ENCODE results near the gene PER2.
"Not testable (repeated sequence)": the region's sequence is repeated elsewhere in the genome, so short reads cannot be mapped to it uniquely, and the experiment has no call there.

PER2 gene

GRCh38 chr2:238280083-238280825 lies 8.2 kb downstream of the PER2 start:
- TF ChIP-seq, protein P1, sequence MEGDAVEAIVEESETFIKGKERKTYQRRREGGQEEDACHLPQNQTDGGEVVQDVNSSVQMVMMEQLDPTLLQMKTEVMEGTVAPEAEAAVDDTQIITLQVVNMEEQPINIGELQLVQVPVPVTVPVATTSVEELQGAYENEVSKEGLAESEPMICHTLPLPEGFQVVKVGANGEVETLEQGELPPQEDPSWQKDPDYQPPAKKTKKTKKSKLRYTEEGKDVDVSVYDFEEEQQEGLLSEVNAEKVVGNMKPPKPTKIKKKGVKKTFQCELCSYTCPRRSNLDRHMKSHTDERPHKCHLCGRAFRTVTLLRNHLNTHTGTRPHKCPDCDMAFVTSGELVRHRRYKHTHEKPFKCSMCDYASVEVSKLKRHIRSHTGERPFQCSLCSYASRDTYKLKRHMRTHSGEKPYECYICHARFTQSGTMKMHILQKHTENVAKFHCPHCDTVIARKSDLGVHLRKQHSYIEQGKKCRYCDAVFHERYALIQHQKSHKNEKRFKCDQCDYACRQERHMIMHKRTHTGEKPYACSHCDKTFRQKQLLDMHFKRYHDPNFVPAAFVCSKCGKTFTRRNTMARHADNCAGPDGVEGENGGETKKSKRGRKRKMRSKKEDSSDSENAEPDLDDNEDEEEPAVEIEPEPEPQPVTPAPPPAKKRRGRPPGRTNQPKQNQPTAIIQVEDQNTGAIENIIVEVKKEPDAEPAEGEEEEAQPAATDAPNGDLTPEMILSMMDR (IDR thresholded peaks at IDR 0.05; ENCODE audit: low read depth, low read length, missing control alignments), result no peak
- H3K4me3 ChIP-seq (ENCODE audit: low read depth, low read length), result no peak overlapping the region
- DNase-seq (ENCODE audit: low read depth), result no peak

- H3K4me3 ChIP-seq (ENCODE audit: low read depth, low read length), result no peak overlapping the region
- DNase-seq (ENCODE audit: low read depth), result no peak
- TF ChIP-seq, protein P1 (IDR thresholded peaks at IDR 0.05; ENCODE audit: low read depth, low read length, missing control alignments), result no peak
These were observed 9.1 kb downstream of the PER2 start for GRCh38 chr2:238279324-238279682.

- TF ChIP-seq, protein P1 (IDR thresholded peaks at IDR 0.05; ENCODE audit: low read depth, low read length, missing control alignments), result no peak
- DNase-seq (ENCODE audit: low read depth), result no peak
These were observed 9.6 kb downstream of the PER2 start for GRCh38 chr2:238278626-238279323.

DNA sequence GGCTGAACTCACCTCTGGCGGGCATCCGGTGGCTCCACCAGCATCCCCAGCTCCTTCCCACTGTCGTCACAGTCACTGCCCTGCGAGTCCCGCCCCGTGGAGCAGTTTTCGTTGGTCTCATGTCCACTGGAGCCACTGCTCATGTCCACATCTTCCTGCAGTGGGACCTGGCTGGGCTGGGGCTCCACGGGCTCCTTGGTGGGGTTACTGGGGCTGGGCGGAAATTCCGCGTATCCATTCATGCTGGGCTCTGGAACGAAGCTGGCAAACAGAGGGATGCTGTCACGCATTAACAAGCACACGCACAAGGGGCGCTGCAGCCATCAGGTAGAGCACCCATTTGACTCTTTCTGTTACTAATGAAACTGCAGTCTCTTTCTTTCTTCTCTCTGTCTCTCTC lies 10.7 kb downstream of the PER2 start:
- TF ChIP-seq, protein P1 (IDR thresholded peaks at IDR 0.05; ENCODE audit: low read depth, low read length, missing control alignments), result no peak
- no peak for DNase-seq (ENCODE audit: low read depth)
- H3K4me3 ChIP-seq (ENCODE audit: low read depth, low read length), result no peak overlapping the region

More at GRCh38 chr2:238278626-238279323, 9.6 kb downstream of the PER2 start:
- no peak overlapping the region for H3K4me3 ChIP-seq (ENCODE audit: low read depth, low read length)

- TF ChIP-seq, protein P1 (IDR thresholded peaks at IDR 0.05; ENCODE audit: low read depth, low read length, missing control alignments), result no peak
- no peak overlapping the region for H3K4me3 ChIP-seq (ENCODE audit: low read depth, low read length)
- no peak for DNase-seq (ENCODE audit: low read depth)
These were observed 14.1 kb downstream of the PER2 start for GRCh38 chr2:238274152-238274865.

- not testable (repeated sequence) for H3K4me3 ChIP-seq (ENCODE audit: low read depth, low read length); DNase-seq (ENCODE audit: low read depth)
These were observed 15.0 kb downstream of the PER2 start for GRCh38 chr2:238273433-238273832.

DNA sequence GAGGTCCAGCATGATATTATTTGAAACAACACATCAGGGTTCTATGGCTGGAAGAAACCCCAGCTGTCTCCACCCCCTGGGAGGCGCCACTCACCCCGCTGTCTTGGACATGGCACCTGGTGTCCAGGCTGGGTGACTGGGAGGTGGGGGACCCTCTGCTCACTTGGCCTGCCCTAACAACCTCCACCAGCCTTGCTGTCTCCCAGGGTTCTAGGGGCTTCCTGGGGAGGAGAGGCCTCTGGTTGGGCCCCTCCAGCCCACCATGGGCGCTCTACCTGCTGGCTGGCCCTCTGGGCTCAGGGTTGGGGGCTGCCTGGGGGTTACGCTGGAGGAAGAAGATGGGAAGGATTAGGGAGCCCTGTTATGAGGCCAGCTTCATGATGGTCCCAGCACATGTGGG lies 16.3 kb downstream of the PER2 start:
- TF ChIP-seq, protein P1 (IDR thresholded peaks at IDR 0.05; ENCODE audit: low read depth, low read length, missing control alignments), result no peak
- DNase-seq (ENCODE audit: low read depth), result no peak

DNA sequence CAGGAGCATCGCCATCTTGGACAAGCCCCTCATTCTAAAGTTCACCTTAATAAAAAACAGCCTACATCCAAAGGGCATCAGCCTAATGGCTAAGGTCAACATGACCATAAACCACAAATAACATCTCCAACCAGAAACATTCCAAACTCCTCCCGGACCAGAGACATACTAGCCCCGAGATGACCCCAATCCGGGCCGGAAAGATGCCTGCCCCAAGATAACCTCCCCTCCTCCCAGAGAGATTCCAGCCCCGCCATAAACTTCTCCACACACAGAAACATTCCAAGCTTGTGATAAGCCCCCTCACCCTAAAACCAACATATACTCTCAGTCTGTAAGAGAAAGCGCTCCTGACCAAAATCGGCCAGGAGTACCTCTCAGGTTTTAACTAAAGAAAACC lies 16.7 kb downstream of the PER2 start:
- H3K4me3 ChIP-seq (ENCODE audit: low read depth, low read length); DNase-seq (ENCODE audit: low read depth): not testable (repeated sequence)

More for the DNA sequence above, 16.3 kb downstream of the PER2 start:
- no peak overlapping the region for H3K4me3 ChIP-seq (ENCODE audit: low read depth, low read length)

Data from GM12864 (cell line).